Measurements from ENCODE around the gene BTN1A1.

- no peak for TF ChIP-seq CTCF (IDR thresholded peaks at IDR 0.05 in 2 of 3, conservative IDR thresholded peaks at IDR 0.05 in 1 of 3; ENCODE audit: control insufficient read depth in 2 of 3, extremely low read depth in 1 of 3, insufficient read depth in 1 of 3, low read depth in 3 of 3, low read length in 3 of 3)
- TF ChIP-seq GABPA (IDR thresholded peaks at IDR 0.05; ENCODE audit: low read depth): no peak
Observed at GRCh38 chr6:26541579-26541978, 41.5 kb downstream of the BTN1A1 start.

Data from GM12878 (cell line).